IMR-90 (cell line): ENCODE data around the gene LRP1B. TPM values are rescaled to one million over a fixed set of nuclear protein-coding genes. Genes with fewer than 3 reads are reported as not detected.
A peak's percentile ranks its signal among the peaks of the same experiment; 100 is the strongest.

Source experiments
- ATAC-seq: fragments of 200-7000 bp; cut with Tn5 transposase; 2 replicates; pipeline ENCODE4 v1.9.1; 2020; ENCODE audit warnings: low read depth, mild to moderate bottlenecking, moderate library complexity
- BruUV-seq: library from RNA; stranded (reverse); fragments of 400-500 nt; replicated peaks from 2 replicates; lab custom pipeline; 2021; lab: Mats Ljungman, UMichigan
- CTCF ChIA-PET: fragments of 300-600 bp; formaldehyde crosslinking; extraction: SDS; loops from one replicate; lab custom pipeline; 2021; ENCODE audit warnings: antibody characterized with exemption; lab: Yijun Ruan, JAX
- POLR2A ChIA-PET: fragments of 300-600 bp; sonication (Branson Sonifier 250); formaldehyde crosslinking; loops from one replicate; lab custom pipeline; 2022; ENCODE audit warnings: antibody characterized with exemption; ENCODE audit not compliant: unreplicated experiment; lab: Charles Lee
- DNase-seq: peaks from one replicate; pipeline ENCODE4 v3.0.0; 2013
- H2AFZ ChIP-seq: replicated peaks from 2 replicates; pipeline ENCODE3; 2013; ENCODE audit warnings: low read length, mild to moderate bottlenecking; ENCODE audit not compliant: poor library complexity
- H2AK5ac ChIP-seq: 2 replicates; pipeline ENCODE4 v1.6.1; 2013; ENCODE audit warnings: low read depth, low read length, inconsistent platforms
- H2AK9ac ChIP-seq: replicated peaks from 2 replicates; pipeline ENCODE3; 2013; ENCODE audit warnings: mild to moderate bottlenecking, low read depth, low read length, moderate library complexity; ENCODE audit not compliant: poor library complexity
- H2BK120ac ChIP-seq: 2 replicates; pipeline ENCODE4 v1.6.1; 2013; ENCODE audit warnings: low read depth, low read length, inconsistent platforms
- H2BK15ac ChIP-seq: 3 replicates; pipeline ENCODE4 v1.6.1; 2013; ENCODE audit warnings: low read depth, low read length, inconsistent platforms
- H2BK20ac ChIP-seq: 2 replicates; pipeline ENCODE4 v1.6.1; 2013; ENCODE audit warnings: low read depth, mild to moderate bottlenecking, inconsistent platforms, low read length, moderate library complexity
- H2BK5ac ChIP-seq: 2 replicates; pipeline ENCODE4 v1.6.1; 2013; ENCODE audit warnings: mild to moderate bottlenecking, low read depth, low read length, inconsistent platforms; ENCODE audit not compliant: poor library complexity, severe bottlenecking
- H3K14ac ChIP-seq: replicated peaks from 2 replicates; pipeline ENCODE4 v1.6.1; 2013; ENCODE audit warnings: low read depth, low read length, inconsistent platforms
- H3K18ac ChIP-seq: 2 replicates; pipeline ENCODE4 v1.6.1; 2013; ENCODE audit warnings: low read depth, low read length, control low read depth
- H3K23ac ChIP-seq: 2 replicates; pipeline ENCODE4 v1.6.1; 2013; ENCODE audit warnings: low read depth, low read length, inconsistent platforms
- H3K27ac ChIP-seq: 2 replicates; pipeline ENCODE4 v1.5.1; 2013; ENCODE audit warnings: mild to moderate bottlenecking, control low read depth, low read length; ENCODE audit not compliant: insufficient read depth
- H3K27me3 ChIP-seq: 2 replicates; pipeline ENCODE4 v1.6.1; 2013; ENCODE audit warnings: low read length; ENCODE audit not compliant: control insufficient read depth, insufficient read depth
- H3K36me3 ChIP-seq: 2 replicates; pipeline ENCODE4 v1.6.1; 2013; ENCODE audit warnings: low read length, mixed read lengths; ENCODE audit not compliant: control insufficient read depth, insufficient read depth
- H3K4ac ChIP-seq: 2 replicates; pipeline ENCODE4 v1.6.1; 2013; ENCODE audit warnings: low read depth, low read length, inconsistent platforms
- H3K4me1 ChIP-seq: 2 replicates; pipeline ENCODE4 v1.6.1; 2013; ENCODE audit warnings: low read length, mixed read lengths; ENCODE audit not compliant: control insufficient read depth, insufficient read depth
- H3K4me2 ChIP-seq: 2 replicates; pipeline ENCODE4 v1.6.1; 2013; ENCODE audit warnings: low read depth, mild to moderate bottlenecking, control low read depth, low read length, moderate library complexity
- H3K4me3 ChIP-seq: 2 replicates; pipeline ENCODE4 v1.5.1; 2013; ENCODE audit warnings: low read depth, mild to moderate bottlenecking, control low read depth, low read length, moderate library complexity; ENCODE audit not compliant: insufficient read depth
- H3K56ac ChIP-seq: 2 replicates; pipeline ENCODE4 v1.6.1; 2013; ENCODE audit warnings: low read length, inconsistent platforms; ENCODE audit not compliant: insufficient read depth; ENCODE audit errors: extremely low read depth
- H3K79me1 ChIP-seq, 2 experiments: 2 replicates each; pipeline ENCODE4 v1.6.1; 2013; ENCODE audit warnings: low read length in 2 of 2, inconsistent platforms in 1 of 2, low read depth in 1 of 2
- H3K9ac ChIP-seq: 2 replicates; pipeline ENCODE4 v1.6.1; 2013; ENCODE audit warnings: low read depth, low read length, control low read depth
- H3K9me1 ChIP-seq: 2 replicates; pipeline ENCODE4 v1.6.1; 2013; ENCODE audit warnings: low read length, inconsistent platforms; ENCODE audit not compliant: insufficient read depth
- H3K9me3 ChIP-seq: 2 replicates; pipeline ENCODE4 v1.6.1; 2013; ENCODE audit warnings: low read length; ENCODE audit not compliant: control insufficient read depth, insufficient read depth
- H4K20me1 ChIP-seq: 2 replicates; pipeline ENCODE4 v1.6.1; 2013; ENCODE audit warnings: low read length, inconsistent platforms; ENCODE audit not compliant: insufficient read depth
- H4K5ac ChIP-seq: 2 replicates; pipeline ENCODE4 v1.6.1; 2013; ENCODE audit warnings: mild to moderate bottlenecking, low read depth, low read length, control low read depth
- H4K8ac ChIP-seq, 2 experiments: 2 replicates each; pipeline ENCODE4 v1.6.1; 2013; ENCODE audit warnings: low read depth in 2 of 2, low read length in 2 of 2, control low read depth in 1 of 2, inconsistent platforms in 1 of 2
- H4K91ac ChIP-seq: 2 replicates; pipeline ENCODE4 v1.6.1; 2013; ENCODE audit warnings: low read depth, low read length, inconsistent platforms; ENCODE audit not compliant: insufficient read depth
- BHLHE40 ChIP-seq: fragments of 150-350 bp; IDR thresholded peaks from 2 replicates; pipeline ENCODE4 v1.6.1; 2016; ENCODE audit warnings: mild to moderate bottlenecking, low read depth, low read length
- CEBPB ChIP-seq: IDR thresholded peaks from 2 replicates; pipeline ENCODE4 v1.6.1; 2012; ENCODE audit warnings: low read depth, low read length, improper control_type of control experiment
- CHD1 ChIP-seq: IDR thresholded peaks from 2 replicates; pipeline ENCODE4 v1.6.1; 2012; ENCODE audit warnings: low read depth, low read length, improper control_type of control experiment
- FOS ChIP-seq: fragments of 150-350 bp; IDR thresholded peaks from 2 replicates; pipeline ENCODE4 v1.6.1; 2016; ENCODE audit warnings: low read depth, low read length
- MAFK ChIP-seq: IDR thresholded peaks from 2 replicates; pipeline ENCODE4 v1.6.1; 2012; ENCODE audit warnings: low read depth, low read length, improper control_type of control experiment
- MAZ ChIP-seq: IDR thresholded peaks from 2 replicates; pipeline ENCODE4 v1.6.1; 2012; ENCODE audit warnings: low read depth, mild to moderate bottlenecking, low read length, improper control_type of control experiment, moderate library complexity, borderline replicate concordance
- MXI1 ChIP-seq: IDR thresholded peaks from 2 replicates; pipeline ENCODE4 v1.6.1; 2012; ENCODE audit warnings: low read depth, mild to moderate bottlenecking, low read length, moderate library complexity, borderline replicate concordance
- NFE2L2 ChIP-seq: fragments of 150-350 bp; IDR thresholded peaks from 2 replicates; pipeline ENCODE4 v1.6.1; 2016; ENCODE audit warnings: low read depth, mild to moderate bottlenecking, low read length
- POLR2A ChIP-seq: IDR thresholded peaks from 2 replicates; pipeline ENCODE4 v1.6.1; 2012; ENCODE audit warnings: mild to moderate bottlenecking, low read depth, low read length
- RAD21 ChIP-seq: IDR thresholded peaks from 2 replicates; pipeline ENCODE4 v1.6.1; 2012; ENCODE audit warnings: low read length, improper control_type of control experiment
- RCOR1 ChIP-seq: IDR thresholded peaks from 2 replicates; pipeline ENCODE4 v1.6.1; 2012; ENCODE audit warnings: mild to moderate bottlenecking, low read length, improper control_type of control experiment; ENCODE audit not compliant: insufficient replicate concordance
- RFX5 ChIP-seq: IDR thresholded peaks from 2 replicates; pipeline ENCODE4 v1.8.0; 2012; ENCODE audit warnings: low read depth, mild to moderate bottlenecking, low read length, moderate library complexity
- SMC3 ChIP-seq: fragments of 150-350 bp; IDR thresholded peaks from 2 replicates; pipeline ENCODE4 v1.6.1; 2016; ENCODE audit warnings: low read depth, mild to moderate bottlenecking, antibody characterized with exemption, low read length, moderate library complexity
- WGBS, 2 experiments: methylation state at CpG; one replicate each; pipeline versions ENCODE4 v1.1.5 to v1.1.7; 2013; ENCODE audit warnings: missing lambda C conversion rate in 2 of 2; ENCODE audit not compliant: insufficient read length in 1 of 2; ENCODE audit errors: extremely low coverage in 2 of 2; 5-methylcytosine and 5-hydroxymethylcytosine counted together
- dilution Hi-C: fragments of 300-500 bp; cut with HindIII; formaldehyde crosslinking; loops from one replicate; pipeline ENCODE4 v1.14.3; 2018; ENCODE audit warnings: low sequenced_read_pairs; ENCODE audit not compliant: unreplicated experiment
- in situ Hi-C: fragments of 300-500 bp; cut with MboI; formaldehyde crosslinking; loops from 3 replicates; pipeline ENCODE4 v1.14.3; 2019; ENCODE audit warnings: low sequenced_read_pairs, inconsistent platforms, mixed read lengths
- intact Hi-C: fragments of 100-400 bp; cut with micrococcal nuclease; formaldehyde crosslinking; loops from 2 replicates; pipeline ENCODE4 v1.10.0; 2022
- polyA plus RNA-seq, 3 experiments: library from polyadenylated mRNA; depleted of rRNA; stranded (reverse); fragments of >200 nt; gene quantifications; 2 replicates each; pipeline ENCODE4 v1.2.3, GENCODE V29; 2012; ENCODE audit warnings: low replicate concordance in 1 of 3
- total RNA-seq: library from RNA; depleted of rRNA; stranded (reverse); fragments of >200 nt; gene quantifications from 2 replicates; pipeline ENCODE4 v1.2.3, GENCODE V29; 2012
- TF ChIP-seq, protein P1 (sequence below): conservative IDR thresholded peaks from 2 replicates; pipeline ENCODE4 v1.5.1; 2012; ENCODE audit warnings: mild to moderate bottlenecking, low read depth, low read length, improper control_type of control experiment
- TF ChIP-seq, protein P2 (sequence below): fragments of 150-350 bp; IDR thresholded peaks from 2 replicates; pipeline ENCODE4 v1.6.1; 2017; ENCODE audit warnings: mild to moderate bottlenecking, antibody characterized with exemption, low read length, low read depth
- TF ChIP-seq, protein P3 (sequence below): fragments of 150-350 bp; IDR thresholded peaks from 2 replicates; pipeline ENCODE4 v1.6.1; 2016; ENCODE audit warnings: low read depth, mild to moderate bottlenecking, low read length, moderate library complexity, borderline replicate concordance

Gene LRP1B
- total and polyA plus RNA-seq, 2 of the 4 experiments (the other 2 are of a cell fraction) = under 0.01 to 0.02 TPM

DNA sequence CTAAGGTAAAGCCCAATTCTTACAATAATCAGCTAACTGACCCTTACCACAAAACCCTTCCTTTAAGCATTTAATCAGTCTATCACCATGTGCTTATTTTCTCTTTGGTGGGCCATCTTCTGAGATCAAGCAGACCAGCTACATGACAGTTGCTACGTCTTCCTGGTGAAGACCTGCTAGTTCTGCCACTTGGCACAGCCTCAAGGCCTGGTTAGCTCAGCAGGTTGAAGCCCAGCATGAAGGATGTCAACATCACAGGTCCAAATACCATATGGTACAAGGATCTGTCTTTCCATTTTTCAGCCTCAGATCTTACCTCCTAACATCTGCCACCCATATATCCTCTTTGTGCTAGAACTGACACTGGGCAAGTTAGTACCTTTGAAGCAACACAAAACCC, 636.9 kb downstream of the LRP1B start:
- Histone ChIP-seq H3K14ac (0 out of 2 replicates have a peak overlapping the region, but pooled peaks have one; percentile 6), H2BK5ac (no peak overlapping the region), H3K9ac (no peak overlapping the region), H3K27ac (no peak overlapping the region), H2AFZ (no peak overlapping the region), H4K8ac (no peak overlapping the region), H3K4ac (peak overlapping the region; percentile 56; the same call in 1 of the 2 replicates), H2AK9ac (no peak overlapping the region), H3K56ac (no peak overlapping the region), H3K27me3 (no peaks in the 10 kb centered on the region), H3K4me1 (peaks cover 3% of the 10 kb centered on the region; the same call in 1 of the 2 replicates), H4K20me1 (no peaks in the 10 kb centered on the region), H3K18ac (no peak overlapping the region), H4K5ac (no peak overlapping the region), H3K4me3 (no peak overlapping the region), H3K79me1 (no peaks in the 10 kb centered on the region), H2BK120ac (no peak overlapping the region), H2AK5ac (no peak overlapping the region), H3K9me1 (no peaks in the 10 kb centered on the region), H4K91ac (no peak overlapping the region; the same call in 1 of the 2 replicates), H2BK20ac (no peak overlapping the region), H3K23ac (no peak overlapping the region), H2BK15ac (no peak overlapping the region), H3K9me3 (no peaks in the 10 kb centered on the region), H3K4me2 (no peak overlapping the region), H3K36me3 (no peaks in the 10 kb centered on the region)
- TF ChIP-seq FOS (no peak), POLR2A (no peak), MXI1 (no peak), RFX5 (no peak), RAD21 (no peak), MAZ (no peak), MAFK (no peak), NFE2L2 (no peak), BHLHE40 (no peak), CEBPB (no peak), RCOR1 (no peak), SMC3 (no peak), CHD1 (no peak)
- TF ChIP-seq, protein P1, sequence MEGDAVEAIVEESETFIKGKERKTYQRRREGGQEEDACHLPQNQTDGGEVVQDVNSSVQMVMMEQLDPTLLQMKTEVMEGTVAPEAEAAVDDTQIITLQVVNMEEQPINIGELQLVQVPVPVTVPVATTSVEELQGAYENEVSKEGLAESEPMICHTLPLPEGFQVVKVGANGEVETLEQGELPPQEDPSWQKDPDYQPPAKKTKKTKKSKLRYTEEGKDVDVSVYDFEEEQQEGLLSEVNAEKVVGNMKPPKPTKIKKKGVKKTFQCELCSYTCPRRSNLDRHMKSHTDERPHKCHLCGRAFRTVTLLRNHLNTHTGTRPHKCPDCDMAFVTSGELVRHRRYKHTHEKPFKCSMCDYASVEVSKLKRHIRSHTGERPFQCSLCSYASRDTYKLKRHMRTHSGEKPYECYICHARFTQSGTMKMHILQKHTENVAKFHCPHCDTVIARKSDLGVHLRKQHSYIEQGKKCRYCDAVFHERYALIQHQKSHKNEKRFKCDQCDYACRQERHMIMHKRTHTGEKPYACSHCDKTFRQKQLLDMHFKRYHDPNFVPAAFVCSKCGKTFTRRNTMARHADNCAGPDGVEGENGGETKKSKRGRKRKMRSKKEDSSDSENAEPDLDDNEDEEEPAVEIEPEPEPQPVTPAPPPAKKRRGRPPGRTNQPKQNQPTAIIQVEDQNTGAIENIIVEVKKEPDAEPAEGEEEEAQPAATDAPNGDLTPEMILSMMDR = no peak
- TF ChIP-seq, protein P2, sequence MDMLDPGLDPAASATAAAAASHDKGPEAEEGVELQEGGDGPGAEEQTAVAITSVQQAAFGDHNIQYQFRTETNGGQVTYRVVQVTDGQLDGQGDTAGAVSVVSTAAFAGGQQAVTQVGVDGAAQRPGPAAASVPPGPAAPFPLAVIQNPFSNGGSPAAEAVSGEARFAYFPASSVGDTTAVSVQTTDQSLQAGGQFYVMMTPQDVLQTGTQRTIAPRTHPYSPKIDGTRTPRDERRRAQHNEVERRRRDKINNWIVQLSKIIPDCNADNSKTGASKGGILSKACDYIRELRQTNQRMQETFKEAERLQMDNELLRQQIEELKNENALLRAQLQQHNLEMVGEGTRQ = no peak
- TF ChIP-seq, protein P3, sequence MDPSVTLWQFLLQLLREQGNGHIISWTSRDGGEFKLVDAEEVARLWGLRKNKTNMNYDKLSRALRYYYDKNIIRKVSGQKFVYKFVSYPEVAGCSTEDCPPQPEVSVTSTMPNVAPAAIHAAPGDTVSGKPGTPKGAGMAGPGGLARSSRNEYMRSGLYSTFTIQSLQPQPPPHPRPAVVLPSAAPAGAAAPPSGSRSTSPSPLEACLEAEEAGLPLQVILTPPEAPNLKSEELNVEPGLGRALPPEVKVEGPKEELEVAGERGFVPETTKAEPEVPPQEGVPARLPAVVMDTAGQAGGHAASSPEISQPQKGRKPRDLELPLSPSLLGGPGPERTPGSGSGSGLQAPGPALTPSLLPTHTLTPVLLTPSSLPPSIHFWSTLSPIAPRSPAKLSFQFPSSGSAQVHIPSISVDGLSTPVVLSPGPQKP = no peak
- WGBS, 2 experiments = 67% methylated on average over 1 of the region's 1 CpG; no CpG with 5 or more reads in 1 of the 2 experiments
- no TSS peak for BruUV-seq
- dilution Hi-C loops = no loop called here
- no peak for DNase-seq
- in situ Hi-C loops = no loop called here
- CTCF ChIA-PET = no interaction called here
- no peak for ATAC-seq
- intact Hi-C loops = no loop called here
- POLR2A ChIA-PET = no interaction called here
